ENCODE results near the gene RAB32.

- TF ChIP-seq RAD21 (IDR thresholded peaks at IDR 0.05; ENCODE audit: low read length) (no peak), CTCF (conservative IDR thresholded peaks at IDR 0.05; ENCODE audit: low read depth, low read length) (no peak), MAZ (IDR thresholded peaks at IDR 0.05; ENCODE audit: borderline replicate concordance, low read depth, low read length) (no peak), RCOR1 (IDR thresholded peaks at IDR 0.05; ENCODE audit: insufficient replicate concordance, low read length) (no peak), BHLHE40 (IDR thresholded peaks at IDR 0.05; ENCODE audit: low read depth, low read length) (no peak)
These were observed 1.1 kb downstream of the RAB32 start for GRCh38 chr6:146544616-146545182.
